ENCODE measurements around the gene RUNX2.
"Not testable (repeated sequence)": the region's sequence is repeated elsewhere in the genome, so short reads cannot be mapped to it uniquely, and the experiment has no call there.

The RUNX2 gene

GRCh38 chr6:45556828-45557227 lies 228.7 kb downstream of the RUNX2 start:
- no peak for DNase-seq (ENCODE audit: low read depth in 2 of 2)

GRCh38 chr6:45557454-45557853 lies 229.3 kb downstream of the RUNX2 start:
- DNase-seq (ENCODE audit: low read depth in 2 of 2) = no peak

DNA sequence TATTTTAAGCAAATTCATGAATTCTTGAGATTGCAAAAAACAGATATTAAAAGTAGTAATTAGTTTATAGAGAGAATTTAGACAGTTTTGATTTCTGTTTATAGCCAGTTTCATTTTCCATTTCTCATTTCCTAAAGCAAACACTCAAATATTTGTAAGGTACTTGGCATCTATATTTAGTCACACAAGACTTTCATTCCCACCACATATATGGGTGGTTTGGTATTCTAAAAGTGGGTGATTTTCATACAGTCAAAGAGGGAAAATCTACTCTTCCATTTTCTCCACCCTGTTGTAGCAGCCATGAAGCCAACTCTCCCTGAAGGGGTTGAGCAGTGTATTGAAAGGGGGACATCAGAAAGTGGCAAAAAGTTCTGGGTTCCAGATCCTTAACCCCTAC lies 230.7 kb downstream of the RUNX2 start:
- no peak for DNase-seq (ENCODE audit: low read depth in 2 of 2)

DNA sequence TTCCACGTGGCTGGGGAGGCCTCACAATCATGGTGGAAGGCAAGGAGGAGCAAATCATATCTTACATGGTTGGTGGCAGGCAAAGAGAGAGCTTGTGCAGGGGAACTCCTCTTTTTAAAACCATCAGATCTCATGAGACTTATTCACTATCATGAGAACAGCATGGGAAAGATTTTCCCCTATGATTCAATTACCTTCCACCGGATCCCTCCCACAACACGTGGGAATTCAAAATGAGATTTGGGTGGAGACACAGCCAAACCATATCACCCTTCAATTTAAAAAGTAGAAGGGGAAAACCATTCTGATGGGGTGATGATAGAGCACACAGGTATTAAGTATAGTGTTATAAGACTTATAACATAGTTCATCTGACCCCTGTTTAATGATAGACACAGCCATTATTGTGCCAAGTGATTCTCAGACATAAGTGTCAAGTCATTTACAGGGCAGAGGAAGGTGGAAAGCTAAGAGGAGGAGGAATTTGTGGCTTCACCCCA lies 232.2 kb downstream of the RUNX2 start:
- not testable (repeated sequence) for DNase-seq (ENCODE audit: low read depth in 2 of 2)

GRCh38 chr6:45562171-45562570 lies 234.0 kb downstream of the RUNX2 start:
- no peak for DNase-seq (ENCODE audit: low read depth in 2 of 2)

DNA sequence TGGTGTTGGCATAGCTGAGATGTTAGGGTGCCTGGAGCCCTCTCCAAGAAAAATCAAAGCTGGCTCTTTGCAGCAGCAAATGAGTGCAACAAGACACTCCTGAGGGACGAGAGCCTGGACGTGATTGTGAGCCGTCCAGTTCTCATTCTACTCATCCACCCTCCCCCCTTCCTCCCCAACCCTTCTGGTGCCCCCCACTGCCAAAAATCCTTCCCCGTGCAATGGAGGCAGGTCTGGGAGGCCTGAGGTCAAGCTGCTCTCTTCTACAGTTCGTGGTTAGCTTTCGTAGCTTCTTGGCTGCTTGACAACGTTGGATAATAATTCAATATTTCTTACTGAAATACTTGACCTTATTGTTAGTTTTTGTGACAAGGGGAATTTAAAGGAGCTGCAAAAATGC lies 234.9 kb downstream of the RUNX2 start:
- DNase-seq (ENCODE audit: low read depth in 2 of 2) = no peak

- no peak for DNase-seq (ENCODE audit: low read depth in 2 of 2)
Observed at GRCh38 chr6:45563844-45564243, 235.7 kb downstream of the RUNX2 start.

DNA sequence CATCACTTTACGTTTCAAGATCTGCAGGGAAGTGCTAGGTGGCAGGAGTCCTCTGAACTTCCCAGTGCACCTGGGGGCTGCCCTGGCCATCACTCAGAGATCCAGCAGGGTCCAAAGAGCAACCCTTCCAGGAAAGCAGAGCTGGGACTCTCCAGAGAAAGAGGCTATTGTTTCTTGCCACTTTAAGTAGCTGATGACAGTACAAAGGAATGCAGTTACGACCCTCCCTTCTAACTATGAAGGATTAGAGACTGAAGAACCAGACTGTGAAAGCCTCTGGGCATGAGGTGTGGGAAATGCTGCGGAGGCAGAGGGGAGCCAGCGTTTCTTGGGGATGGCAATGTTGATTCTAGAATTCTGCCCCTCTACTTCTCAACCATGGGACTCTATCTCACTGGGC lies 238.8 kb downstream of the RUNX2 start:
- no peak for DNase-seq (ENCODE audit: low read depth in 2 of 2)

DNA sequence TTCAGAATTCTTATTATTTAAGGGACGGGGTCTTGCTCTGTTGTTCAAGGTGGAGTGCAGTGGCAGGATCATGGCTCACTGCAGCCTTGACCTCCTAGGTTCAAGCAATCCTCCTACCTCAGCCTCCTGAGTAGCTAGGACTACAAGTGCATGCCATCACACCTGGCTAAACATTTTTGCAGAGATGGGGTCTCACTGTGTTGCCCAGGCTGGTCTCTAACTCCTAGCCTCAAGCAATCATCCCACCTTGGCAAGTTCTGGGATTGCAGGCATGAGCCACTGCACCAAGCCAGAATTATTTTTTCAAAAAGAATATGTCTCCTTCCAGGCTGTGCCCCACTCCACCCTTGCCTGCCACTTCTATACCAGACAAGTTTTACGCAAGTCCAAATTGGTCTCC lies 239.7 kb downstream of the RUNX2 start:
- DNase-seq (ENCODE audit: low read depth in 2 of 2) = no peak

GRCh38 chr6:45568626-45569025 lies 240.5 kb downstream of the RUNX2 start:
- no peak for DNase-seq (ENCODE audit: low read depth in 2 of 2)

- DNase-seq (ENCODE audit: low read depth in 2 of 2) = no peak
Observed at GRCh38 chr6:45569210-45569945, 241.2 kb downstream of the RUNX2 start.

DNA sequence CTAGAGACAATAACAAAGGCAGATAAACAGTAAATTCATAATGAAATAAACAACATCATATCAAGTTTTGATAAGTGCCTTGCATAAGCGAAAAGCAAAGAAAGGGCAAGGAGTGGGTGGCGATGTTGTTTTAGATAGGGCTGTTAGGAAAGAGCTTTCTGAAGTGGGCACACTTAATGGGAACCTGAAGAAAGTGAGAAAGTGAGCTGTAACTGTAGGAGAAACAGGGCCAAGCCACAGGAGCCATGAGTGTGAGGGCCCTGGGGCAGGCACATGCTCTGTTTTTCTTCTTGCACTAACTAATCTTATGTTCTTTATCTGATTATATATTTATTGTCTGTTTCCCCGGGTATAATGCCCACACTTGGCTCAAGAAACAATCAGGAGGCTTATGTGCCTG lies 243.0 kb downstream of the RUNX2 start:
- DNase-seq (ENCODE audit: low read depth in 2 of 2) = no peak

DNA sequence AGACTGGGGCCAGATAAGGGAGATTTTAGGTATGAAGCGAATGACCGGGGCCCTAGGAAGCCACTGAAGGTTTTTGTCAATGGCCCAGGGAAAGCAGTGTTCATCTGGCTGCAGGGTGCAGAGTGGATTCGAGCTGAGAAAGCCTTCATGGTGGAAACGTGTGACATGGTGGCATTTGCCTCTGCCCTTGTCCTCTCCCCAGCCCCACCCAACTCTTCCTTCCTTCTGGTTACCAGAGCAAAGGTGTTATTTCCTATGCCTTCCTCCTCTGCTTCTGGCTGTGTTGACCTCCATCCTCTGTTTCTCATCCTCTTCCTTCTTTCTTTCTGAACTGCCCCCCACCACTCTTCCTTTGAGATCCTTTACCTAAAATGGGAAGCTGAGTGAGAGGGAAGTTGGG lies 244.7 kb downstream of the RUNX2 start:
- DNase-seq (ENCODE audit: low read depth in 2 of 2) = no peak

GRCh38 chr6:45574014-45574461 lies 245.9 kb downstream of the RUNX2 start:
- DNase-seq (ENCODE audit: low read depth in 2 of 2) = no peak

GRCh38 chr6:45574885-45575284 lies 246.8 kb downstream of the RUNX2 start:
- DNase-seq (ENCODE audit: low read depth in 2 of 2) = no peak

DNA sequence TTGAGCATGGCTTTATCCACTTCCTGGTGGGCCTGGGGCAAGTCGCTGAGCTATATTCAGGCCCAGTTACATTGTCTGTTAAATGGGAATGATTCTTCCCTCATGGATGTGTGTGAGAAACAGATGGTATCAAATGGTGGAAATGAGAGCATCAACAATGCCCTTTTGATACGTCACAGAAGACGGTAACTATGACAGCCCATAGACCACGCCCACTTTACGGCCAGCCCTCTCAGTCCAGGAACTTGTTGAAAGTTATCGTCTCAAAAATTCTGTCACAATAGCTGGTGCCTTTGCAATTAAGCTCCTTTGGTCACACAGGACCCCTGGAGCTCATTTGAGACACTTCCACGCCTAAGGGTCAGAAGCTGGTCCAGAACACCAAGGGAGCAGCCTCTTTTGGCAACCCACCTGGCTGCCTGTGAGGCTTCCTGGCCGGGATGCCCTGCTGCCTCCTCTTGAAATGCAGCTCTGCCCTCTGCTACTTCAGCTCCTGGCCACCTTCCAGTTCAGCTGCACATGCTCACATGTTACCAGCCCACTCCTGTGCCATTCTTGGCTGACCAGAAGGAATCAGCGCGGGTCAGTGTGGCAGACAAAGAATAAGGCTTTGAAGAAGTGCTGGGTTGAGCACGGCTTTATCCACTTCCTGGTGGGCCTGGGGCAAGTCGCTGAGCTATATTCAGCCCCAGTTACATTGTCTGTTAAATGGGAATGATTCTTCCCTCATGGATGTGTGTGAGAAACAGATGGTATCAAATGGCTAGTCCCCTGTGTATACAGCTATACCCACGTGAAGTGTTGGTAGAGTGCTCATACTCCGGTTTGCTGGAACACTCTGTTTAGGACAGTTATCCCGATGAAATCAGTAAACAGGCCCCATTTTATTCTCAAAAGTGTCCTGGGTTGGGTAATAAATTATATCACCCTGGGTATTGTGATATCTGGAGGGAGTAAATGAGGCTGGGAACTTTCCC lies 248.8 kb downstream of the RUNX2 start:
- DNase-seq (ENCODE audit: low read depth in 2 of 2) = no peak

- no peak for DNase-seq (ENCODE audit: low read depth in 2 of 2)
Observed at GRCh38 chr6:45577836-45578504, 249.8 kb downstream of the RUNX2 start.

DNA sequence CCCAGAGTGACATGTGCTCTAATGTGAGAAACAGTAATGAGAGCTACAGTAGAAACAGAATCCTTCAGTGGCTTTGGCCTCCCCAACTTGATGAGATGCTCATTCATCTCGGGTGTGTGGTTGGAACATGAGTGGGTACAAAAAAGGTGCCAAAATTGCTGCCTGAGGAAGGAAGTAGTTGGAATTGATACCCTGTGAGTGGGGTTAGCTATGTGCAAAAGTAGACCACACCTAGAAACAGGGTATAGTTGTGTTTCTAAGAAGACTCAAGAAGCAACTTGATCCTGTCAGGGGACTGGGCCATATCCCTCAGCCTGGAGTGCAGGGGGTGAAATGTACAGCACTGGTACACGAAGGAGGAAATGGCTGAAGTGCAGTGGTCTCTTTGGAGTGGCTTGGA lies 256.0 kb downstream of the RUNX2 start:
- no peak for DNase-seq (ENCODE audit: low read depth in 2 of 2)

- DNase-seq (ENCODE audit: low read depth in 2 of 2) = peak in 1 of 2 donors; percentile 24
Observed at GRCh38 chr6:45586216-45587171, 258.4 kb downstream of the RUNX2 start.

GRCh38 chr6:45587229-45588060 lies 259.3 kb downstream of the RUNX2 start:
- DNase-seq (ENCODE audit: low read depth in 2 of 2) = no peak
